Stomach (tissue), 4 donors: ENCODE measurements around the gene RAB8A.

Experiments
- EP300 ChIP-seq: sonication (generic); formaldehyde crosslinking; IDR thresholded peaks from one replicate; pipeline ENCODE4 v1.6.1; 2017; ENCODE audit warnings: antibody characterized with exemption
- POLR2A ChIP-seq, 4 donors: fragments of 450-650 bp; IDR thresholded peaks; one replicate each; pipeline ENCODE4 v1.6.1; 2016; ENCODE audit warnings: antibody characterized with exemption in 4 of 4, control low read depth in 2 of 4, mild to moderate bottlenecking in 1 of 4, moderate library complexity in 1 of 4
- POLR2AphosphoS5 ChIP-seq, 3 donors: sonication (generic); formaldehyde crosslinking; IDR thresholded peaks; one replicate each; pipeline ENCODE4 v1.6.1; 2016; ENCODE audit warnings: antibody characterized with exemption in 3 of 3
- TF ChIP-seq, protein P1 (sequence below), 7 experiments: fragments of 450-650 bp in 4 of 7; fragments of 200-600 bp in 3 of 7; sonication (generic) in 3 of 7; IDR thresholded peaks; one replicate each; pipeline ENCODE4 v1.5.1; 2016 to 2019; ENCODE audit warnings: antibody characterized with exemption in 7 of 7, control low read depth in 2 of 7, mild to moderate bottlenecking in 1 of 7

DNA sequence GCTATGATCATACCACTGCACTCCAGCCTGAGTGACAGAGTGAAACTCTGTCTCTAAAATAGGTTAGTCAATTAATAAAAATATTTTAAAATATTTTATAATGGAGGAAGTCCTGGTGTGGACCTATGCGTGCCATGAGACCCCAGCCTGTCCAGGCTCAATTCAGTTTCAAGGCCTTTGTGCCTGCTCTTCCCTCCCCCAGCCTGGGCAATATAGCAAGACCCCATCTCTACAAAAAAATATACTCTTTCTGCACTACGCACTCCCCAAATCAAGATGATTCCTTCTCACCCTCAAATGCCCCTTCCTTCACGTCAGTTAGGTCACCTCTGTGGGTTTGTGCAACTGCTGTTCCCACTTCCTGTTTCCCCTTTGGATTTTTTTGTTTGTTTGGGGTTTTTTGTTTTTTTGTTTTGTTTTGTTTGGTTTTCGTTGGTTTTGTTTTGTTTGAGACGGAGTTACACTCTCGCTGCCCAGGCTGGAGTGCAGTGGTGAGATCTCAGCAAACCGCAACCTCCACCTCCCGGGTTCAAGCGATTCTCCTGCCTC, 30.4 kb downstream of the RAB8A start:
- TF ChIP-seq, protein P1, sequence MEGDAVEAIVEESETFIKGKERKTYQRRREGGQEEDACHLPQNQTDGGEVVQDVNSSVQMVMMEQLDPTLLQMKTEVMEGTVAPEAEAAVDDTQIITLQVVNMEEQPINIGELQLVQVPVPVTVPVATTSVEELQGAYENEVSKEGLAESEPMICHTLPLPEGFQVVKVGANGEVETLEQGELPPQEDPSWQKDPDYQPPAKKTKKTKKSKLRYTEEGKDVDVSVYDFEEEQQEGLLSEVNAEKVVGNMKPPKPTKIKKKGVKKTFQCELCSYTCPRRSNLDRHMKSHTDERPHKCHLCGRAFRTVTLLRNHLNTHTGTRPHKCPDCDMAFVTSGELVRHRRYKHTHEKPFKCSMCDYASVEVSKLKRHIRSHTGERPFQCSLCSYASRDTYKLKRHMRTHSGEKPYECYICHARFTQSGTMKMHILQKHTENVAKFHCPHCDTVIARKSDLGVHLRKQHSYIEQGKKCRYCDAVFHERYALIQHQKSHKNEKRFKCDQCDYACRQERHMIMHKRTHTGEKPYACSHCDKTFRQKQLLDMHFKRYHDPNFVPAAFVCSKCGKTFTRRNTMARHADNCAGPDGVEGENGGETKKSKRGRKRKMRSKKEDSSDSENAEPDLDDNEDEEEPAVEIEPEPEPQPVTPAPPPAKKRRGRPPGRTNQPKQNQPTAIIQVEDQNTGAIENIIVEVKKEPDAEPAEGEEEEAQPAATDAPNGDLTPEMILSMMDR (IDR thresholded peaks at IDR 0.05) = no peak
- TF ChIP-seq EP300 = no peak
- no peak for TF ChIP-seq POLR2A (IDR thresholded peaks at IDR 0.05)
- TF ChIP-seq POLR2AphosphoS5 (IDR thresholded peaks at IDR 0.05) = no peak
